Measurements from ENCODE around the gene TTC21A.
A peak's percentile ranks its signal among the peaks of the same experiment; 100 is the strongest.

DNA sequence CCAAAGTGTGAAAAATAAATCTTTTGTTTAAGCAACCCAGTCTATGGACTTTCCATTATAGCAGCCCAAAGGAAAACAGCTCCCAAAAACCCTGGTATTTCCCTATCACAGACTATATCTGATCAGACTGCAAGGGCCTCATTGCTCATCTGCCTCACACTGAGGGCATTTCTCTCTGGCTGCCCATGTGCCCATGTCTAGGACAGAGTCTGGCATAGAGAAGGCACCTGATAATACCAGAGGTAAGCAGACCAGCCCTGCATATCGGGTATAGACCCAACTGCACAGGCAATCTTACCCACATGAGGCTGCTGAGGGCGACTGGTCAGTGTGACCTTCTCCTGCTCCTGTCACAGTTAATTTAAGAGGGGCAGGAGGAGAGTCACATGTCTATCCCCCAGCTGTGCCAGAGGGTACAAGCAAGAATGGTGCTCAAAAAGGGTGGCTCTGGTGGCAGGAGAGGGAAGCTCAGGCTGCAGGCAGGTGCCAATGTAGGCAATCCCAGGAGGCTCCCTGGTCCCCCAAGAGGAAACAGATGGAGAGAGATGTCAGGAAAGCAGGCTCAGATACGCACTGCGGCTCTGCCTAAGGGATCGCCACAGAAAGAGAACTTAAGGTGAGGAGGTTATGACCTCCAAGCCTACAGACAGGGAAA is 42.8 kb downstream of the TTC21A start:
- no peak for TF ChIP-seq POLR2A (IDR thresholded peaks at IDR 0.05)
- TF ChIP-seq, protein P1, sequence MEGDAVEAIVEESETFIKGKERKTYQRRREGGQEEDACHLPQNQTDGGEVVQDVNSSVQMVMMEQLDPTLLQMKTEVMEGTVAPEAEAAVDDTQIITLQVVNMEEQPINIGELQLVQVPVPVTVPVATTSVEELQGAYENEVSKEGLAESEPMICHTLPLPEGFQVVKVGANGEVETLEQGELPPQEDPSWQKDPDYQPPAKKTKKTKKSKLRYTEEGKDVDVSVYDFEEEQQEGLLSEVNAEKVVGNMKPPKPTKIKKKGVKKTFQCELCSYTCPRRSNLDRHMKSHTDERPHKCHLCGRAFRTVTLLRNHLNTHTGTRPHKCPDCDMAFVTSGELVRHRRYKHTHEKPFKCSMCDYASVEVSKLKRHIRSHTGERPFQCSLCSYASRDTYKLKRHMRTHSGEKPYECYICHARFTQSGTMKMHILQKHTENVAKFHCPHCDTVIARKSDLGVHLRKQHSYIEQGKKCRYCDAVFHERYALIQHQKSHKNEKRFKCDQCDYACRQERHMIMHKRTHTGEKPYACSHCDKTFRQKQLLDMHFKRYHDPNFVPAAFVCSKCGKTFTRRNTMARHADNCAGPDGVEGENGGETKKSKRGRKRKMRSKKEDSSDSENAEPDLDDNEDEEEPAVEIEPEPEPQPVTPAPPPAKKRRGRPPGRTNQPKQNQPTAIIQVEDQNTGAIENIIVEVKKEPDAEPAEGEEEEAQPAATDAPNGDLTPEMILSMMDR (IDR thresholded peaks at IDR 0.05) = peak in 4 of 12 donors; percentile 8 to 13 (median 10)
